DMS79 (cell line): Measurements from ENCODE around the gene COL9A3.

ENCODE experiments used
- DNase-seq: peaks from one replicate; lab custom pipeline; 2025; lab: John Stamatoyannopoulos, UW

Gene COL9A3

GRCh38 chr20:62796699-62797491 lies 20.0 kb upstream of the COL9A3 start:
- DNase-seq: no peak

GRCh38 chr20:62797671-62798532 lies 18.9 kb upstream of the COL9A3 start:
- DNase-seq: no peak

GRCh38 chr20:62799036-62799435 lies 17.8 kb upstream of the COL9A3 start:
- DNase-seq: no peak

GRCh38 chr20:62799459-62799858 lies 17.4 kb upstream of the COL9A3 start:
- DNase-seq: no peak

- DNase-seq: no peak
Measured at GRCh38 chr20:62799873-62800272, 17.0 kb upstream of the COL9A3 start.

GRCh38 chr20:62800314-62801259 lies 16.3 kb upstream of the COL9A3 start:
- DNase-seq: no peak

- DNase-seq: no peak
Measured at GRCh38 chr20:62801284-62802010, 15.4 kb upstream of the COL9A3 start.

GRCh38 chr20:62802026-62802712 lies 14.7 kb upstream of the COL9A3 start:
- DNase-seq: no peak

- DNase-seq: no peak
Measured at GRCh38 chr20:62804021-62804626, 12.7 kb upstream of the COL9A3 start.

GRCh38 chr20:62804627-62805154 lies 12.2 kb upstream of the COL9A3 start, which contains the start of gene OGFR:
Gene OGFR, plus strand, starts transcription at chr20:62804835. Its CDS starts 25 bp downstream, at chr20:62804860.
- DNase-seq: no peak

- no peak for DNase-seq
Measured at GRCh38 chr20:62805155-62805710, 11.6 kb upstream of the COL9A3 start.

GRCh38 chr20:62805711-62806382 lies 11.0 kb upstream of the COL9A3 start:
- no peak for DNase-seq

GRCh38 chr20:62806383-62807050 lies 10.3 kb upstream of the COL9A3 start:
- DNase-seq: no peak

GRCh38 chr20:62807444-62808210 lies 9.2 kb upstream of the COL9A3 start:
- no peak for DNase-seq

- DNase-seq: peak; percentile 34
Measured at GRCh38 chr20:62808211-62808865, 8.5 kb upstream of the COL9A3 start.

- no peak for DNase-seq
Measured at GRCh38 chr20:62809530-62810428, 7.1 kb upstream of the COL9A3 start.
